HepG2 (cell line): Measurements from ENCODE around the gene NUDT8. TPM values are rescaled to one million over a fixed set of nuclear protein-coding genes. Genes with fewer than 3 reads are reported as not detected.

Experiments
- AKAP8 ChIP-seq: sonication (generic); formaldehyde crosslinking; IDR thresholded peaks from 2 replicates; pipeline ENCODE4 v1.5.1; 2020; ENCODE audit warnings: mild to moderate bottlenecking, missing genetic modification reagents
- CEBPB ChIP-seq: IDR thresholded peaks from 2 replicates; pipeline ENCODE4 v1.6.1; 2011; ENCODE audit warnings: low read depth, low read length, improper control_type of control experiment, borderline replicate concordance
- CREBL2 ChIP-seq: sonication (generic); formaldehyde crosslinking; IDR thresholded peaks from 2 replicates; pipeline ENCODE4 v1.8.1; 2023; ENCODE audit warnings: missing genetic modification reagents, mild to moderate bottlenecking, borderline replicate concordance
- ELF4 ChIP-seq: sonication (generic); formaldehyde crosslinking; IDR thresholded peaks from 2 replicates; pipeline ENCODE4 v1.5.0; 2020; ENCODE audit warnings: missing genetic modification reagents, mild to moderate bottlenecking, moderate library complexity, borderline replicate concordance
- HDAC1 ChIP-seq: sonication (generic); formaldehyde crosslinking; IDR thresholded peaks from 2 replicates; pipeline ENCODE4 v1.5.1; 2020; ENCODE audit warnings: mild to moderate bottlenecking, missing genetic modification reagents
- HDAC2 ChIP-seq: sonication (generic); formaldehyde crosslinking; IDR thresholded peaks from 2 replicates; pipeline ENCODE4 v1.4.0; 2020; ENCODE audit warnings: missing genetic modification reagents
- JARID2 ChIP-seq: sonication (generic); formaldehyde crosslinking; IDR thresholded peaks from 2 replicates; pipeline ENCODE4 v1.8.1; 2023; ENCODE audit warnings: missing genetic modification reagents, inconsistent platforms; ENCODE audit not compliant: insufficient replicate concordance
- MYC ChIP-seq: sonication (generic); formaldehyde crosslinking; IDR thresholded peaks from 2 replicates; pipeline ENCODE4 v1.9.0; 2021; ENCODE audit warnings: missing genetic modification reagents, borderline replicate concordance
- NFYB ChIP-seq: sonication (generic); formaldehyde crosslinking; IDR thresholded peaks from 2 replicates; pipeline ENCODE4 v1.4.0; 2020; ENCODE audit warnings: missing genetic modification reagents
- POLR2AphosphoS5 ChIP-seq: IDR thresholded peaks from 2 replicates; pipeline ENCODE4 v1.6.1; 2012; ENCODE audit warnings: low read depth, low read length
- PRPF4 ChIP-seq: fragments of 200-400 bp; formaldehyde crosslinking; IDR thresholded peaks from 2 replicates; pipeline ENCODE4 v1.6.1; 2016; ENCODE audit warnings: low read length, low read depth; ENCODE audit not compliant: poor library complexity, severe bottlenecking
- RXRA ChIP-seq: sonication (generic); formaldehyde crosslinking; IDR thresholded peaks from 2 replicates; pipeline ENCODE4 v1.5.1; 2020; ENCODE audit warnings: missing genetic modification reagents
- SP5 ChIP-seq: IDR thresholded peaks from 2 replicates; pipeline ENCODE4 v1.6.1; 2016; ENCODE audit warnings: low read depth, borderline replicate concordance
- ZBTB20 ChIP-seq: sonication (generic); formaldehyde crosslinking; IDR thresholded peaks from 2 replicates; pipeline ENCODE4 v1.8.1; 2023; ENCODE audit warnings: missing genetic modification reagents, low read depth, mild to moderate bottlenecking, borderline replicate concordance
- ZBTB38 ChIP-seq: sonication (generic); formaldehyde crosslinking; IDR thresholded peaks from 2 replicates; pipeline ENCODE4 v1.5.1; 2020; ENCODE audit warnings: mild to moderate bottlenecking, missing genetic modification reagents
- ZNF737 ChIP-seq: sonication (generic); formaldehyde crosslinking; IDR thresholded peaks from 2 replicates; pipeline ENCODE4 v1.5.0; 2020; ENCODE audit warnings: missing genetic modification reagents, mild to moderate bottlenecking, borderline replicate concordance
- ZNF766 ChIP-seq: sonication (generic); formaldehyde crosslinking; IDR thresholded peaks from 2 replicates; pipeline ENCODE4 v1.5.0; 2020; ENCODE audit warnings: missing genetic modification reagents, borderline replicate concordance
- ZNF780A ChIP-seq: sonication (generic); formaldehyde crosslinking; IDR thresholded peaks from 2 replicates; pipeline ENCODE4 v1.8.0; 2022; ENCODE audit warnings: mild to moderate bottlenecking, missing genetic modification reagents, moderate library complexity
- ZSCAN21 ChIP-seq: sonication (generic); formaldehyde crosslinking; IDR thresholded peaks from 2 replicates; pipeline ENCODE4 v1.8.0; 2022; ENCODE audit warnings: mild to moderate bottlenecking, missing genetic modification reagents, moderate library complexity, borderline replicate concordance
- polyA plus RNA-seq, 8 experiments: library from polyadenylated mRNA; depleted of rRNA in 3 of 8; stranded (reverse) in 7 of 8; unstranded in 1 of 8; fragments of >200 nt; fragmentation: Illumina TruSeq in 4 of 8; extraction: Trizol in 4 of 8; gene quantifications; 2 replicates each; pipeline versions ENCODE4 v1.2.1 to v1.2.3, GENCODE V29; 2011 to 2016; ENCODE audit warnings: low read depth in 4 of 8, missing spikeins in 1 of 8, mixed read lengths in 1 of 8; ENCODE audit not compliant: insufficient read depth in 1 of 8
- total RNA-seq, 5 experiments: library from RNA; depleted of rRNA; stranded (reverse); fragments of >200 nt; fragmentation: Illumina TruSeq; extraction: Trizol; gene quantifications; 2 replicates each; pipeline ENCODE4 v1.2.3, GENCODE V29; 2016; ENCODE audit warnings: low read depth in 1 of 5
- TF ChIP-seq, protein P1 (sequence below): sonication (generic); formaldehyde crosslinking; IDR thresholded peaks from 2 replicates; pipeline ENCODE4 v1.8.0; 2022; ENCODE audit warnings: low read depth, missing genetic modification reagents
- TF ChIP-seq, protein P2 (sequence below): sonication (generic); formaldehyde crosslinking; IDR thresholded peaks from 2 replicates; pipeline ENCODE4 v1.4.0; 2020; ENCODE audit warnings: mild to moderate bottlenecking, missing genetic modification reagents
- TF ChIP-seq, protein P3 (sequence below): sonication (generic); formaldehyde crosslinking; conservative IDR thresholded peaks from 2 replicates; pipeline ENCODE4 v1.8.0; 2022; ENCODE audit warnings: mild to moderate bottlenecking, moderate library complexity, missing genetic modification reagents
- TF ChIP-seq, protein P4 (sequence below): sonication (generic); formaldehyde crosslinking; IDR thresholded peaks from 2 replicates; pipeline ENCODE4 v1.5.1; 2020; ENCODE audit warnings: mild to moderate bottlenecking, moderate library complexity, missing genetic modification reagents

NUDT8 gene
- total and polyA plus RNA-seq, 2 of the 13 experiments (the other 11 are each of a cell fraction or from before 2014, with no cell fraction given), result 6.7 to 25.8 TPM

DNA sequence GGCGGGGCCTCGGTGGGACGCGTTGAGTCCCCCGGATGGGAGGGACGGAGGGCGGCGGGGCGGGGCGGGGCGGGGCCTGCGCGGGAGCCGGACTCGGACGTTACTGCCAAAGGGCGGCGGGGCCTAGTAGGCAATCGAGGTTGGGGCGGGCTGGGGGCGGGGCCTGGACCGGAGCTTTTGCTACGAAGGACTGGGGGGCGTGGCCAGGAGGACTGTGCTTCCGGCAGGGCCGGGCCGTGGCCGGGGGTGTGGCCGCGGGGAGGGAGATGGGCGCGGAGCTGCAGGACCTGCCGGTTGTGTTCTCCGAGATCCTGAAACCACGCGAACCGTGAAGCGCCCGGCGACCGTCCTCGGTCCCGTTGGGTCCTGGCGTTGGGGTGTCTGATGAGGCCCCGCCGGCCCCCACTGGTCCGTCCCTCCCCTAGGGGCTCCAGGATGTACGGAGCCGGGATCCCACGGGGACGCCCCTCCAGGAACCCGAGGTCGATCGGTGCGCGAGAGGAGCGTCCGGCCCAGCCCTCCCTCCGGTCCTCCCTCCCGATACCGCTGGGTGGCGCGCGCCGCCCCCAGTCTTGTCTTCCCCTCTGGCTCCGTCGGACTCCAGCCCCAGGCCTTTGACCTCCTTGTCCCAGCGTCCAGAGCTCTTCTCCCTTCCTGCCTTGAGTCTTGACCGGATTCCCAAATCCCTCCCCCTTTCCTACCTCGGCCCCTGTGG is 648 bp upstream of the NUDT8 start (continued):
- TF ChIP-seq PRPF4, result no peak
- TF ChIP-seq HDAC2 (CRISPR knock-in tag), result peak; percentile 63; the same call in 1 of the 2 replicates
- peak; percentile 85 for TF ChIP-seq RXRA (CRISPR knock-in tag)
- peak; percentile 76; the same call in 1 of the 2 replicates for TF ChIP-seq AKAP8 (CRISPR knock-in tag)
- TF ChIP-seq ZSCAN21 (CRISPR knock-in tag), result no peak
- no peak for TF ChIP-seq ZNF737
- TF ChIP-seq, protein P1, sequence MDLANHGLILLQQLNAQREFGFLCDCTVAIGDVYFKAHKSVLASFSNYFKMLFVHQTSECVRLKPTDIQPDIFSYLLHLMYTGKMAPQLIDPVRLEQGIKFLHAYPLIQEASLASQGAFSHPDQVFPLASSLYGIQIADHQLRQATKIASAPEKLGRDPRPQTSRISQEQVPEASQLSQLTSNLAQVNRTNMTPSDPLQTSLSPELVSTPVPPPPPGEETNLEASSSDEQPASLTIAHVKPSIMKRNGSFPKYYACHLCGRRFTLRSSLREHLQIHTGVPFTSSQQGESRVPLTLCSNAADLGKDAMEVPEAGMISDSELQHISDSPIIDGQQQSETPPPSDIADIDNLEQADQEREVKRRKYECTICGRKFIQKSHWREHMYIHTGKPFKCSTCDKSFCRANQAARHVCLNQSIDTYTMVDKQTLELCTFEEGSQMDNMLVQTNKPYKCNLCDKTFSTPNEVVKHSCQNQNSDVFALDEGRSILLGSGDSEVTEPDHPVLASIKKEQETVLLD (CRISPR knock-in tag), result peak; percentile 45; the same call in 1 of the 2 replicates
- no peak for TF ChIP-seq CREBL2 (CRISPR knock-in tag)
- no peak for TF ChIP-seq ZBTB38 (CRISPR knock-in tag)
- TF ChIP-seq, protein P2, sequence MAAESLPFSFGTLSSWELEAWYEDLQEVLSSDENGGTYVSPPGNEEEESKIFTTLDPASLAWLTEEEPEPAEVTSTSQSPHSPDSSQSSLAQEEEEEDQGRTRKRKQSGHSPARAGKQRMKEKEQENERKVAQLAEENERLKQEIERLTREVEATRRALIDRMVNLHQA (CRISPR knock-in tag), result no peak
- TF ChIP-seq ZNF766 (CRISPR knock-in tag), result no peak
- TF ChIP-seq, protein P3, sequence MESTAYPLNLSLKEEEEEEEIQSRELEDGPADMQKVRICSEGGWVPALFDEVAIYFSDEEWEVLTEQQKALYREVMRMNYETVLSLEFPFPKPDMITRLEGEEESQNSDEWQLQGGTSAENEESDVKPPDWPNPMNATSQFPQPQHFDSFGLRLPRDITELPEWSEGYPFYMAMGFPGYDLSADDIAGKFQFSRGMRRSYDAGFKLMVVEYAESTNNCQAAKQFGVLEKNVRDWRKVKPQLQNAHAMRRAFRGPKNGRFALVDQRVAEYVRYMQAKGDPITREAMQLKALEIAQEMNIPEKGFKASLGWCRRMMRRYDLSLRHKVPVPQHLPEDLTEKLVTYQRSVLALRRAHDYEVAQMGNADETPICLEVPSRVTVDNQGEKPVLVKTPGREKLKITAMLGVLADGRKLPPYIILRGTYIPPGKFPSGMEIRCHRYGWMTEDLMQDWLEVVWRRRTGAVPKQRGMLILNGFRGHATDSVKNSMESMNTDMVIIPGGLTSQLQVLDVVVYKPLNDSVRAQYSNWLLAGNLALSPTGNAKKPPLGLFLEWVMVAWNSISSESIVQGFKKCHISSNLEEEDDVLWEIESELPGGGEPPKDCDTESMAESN (CRISPR knock-in tag), result 0 out of 2 replicates have a peak, but pooled peaks have one; percentile 34
- no peak for TF ChIP-seq CEBPB
- TF ChIP-seq, protein P4, sequence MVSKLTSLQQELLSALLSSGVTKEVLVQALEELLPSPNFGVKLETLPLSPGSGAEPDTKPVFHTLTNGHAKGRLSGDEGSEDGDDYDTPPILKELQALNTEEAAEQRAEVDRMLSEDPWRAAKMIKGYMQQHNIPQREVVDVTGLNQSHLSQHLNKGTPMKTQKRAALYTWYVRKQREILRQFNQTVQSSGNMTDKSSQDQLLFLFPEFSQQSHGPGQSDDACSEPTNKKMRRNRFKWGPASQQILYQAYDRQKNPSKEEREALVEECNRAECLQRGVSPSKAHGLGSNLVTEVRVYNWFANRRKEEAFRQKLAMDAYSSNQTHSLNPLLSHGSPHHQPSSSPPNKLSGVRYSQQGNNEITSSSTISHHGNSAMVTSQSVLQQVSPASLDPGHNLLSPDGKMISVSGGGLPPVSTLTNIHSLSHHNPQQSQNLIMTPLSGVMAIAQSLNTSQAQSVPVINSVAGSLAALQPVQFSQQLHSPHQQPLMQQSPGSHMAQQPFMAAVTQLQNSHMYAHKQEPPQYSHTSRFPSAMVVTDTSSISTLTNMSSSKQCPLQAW (CRISPR knock-in tag), result no peak
- peak; percentile 69 for TF ChIP-seq POLR2AphosphoS5
- TF ChIP-seq JARID2 (CRISPR knock-in tag), result no peak
- TF ChIP-seq ZBTB20 (CRISPR knock-in tag), result peak; percentile 76; the same call in 1 of the 2 replicates
- TF ChIP-seq ZNF780A (CRISPR knock-in tag), result no peak
- TF ChIP-seq NFYB (CRISPR knock-in tag), result no peak
- TF ChIP-seq SP5 (CRISPR knock-in tag), result peak; percentile 24; the same call in 1 of the 2 replicates
- no peak for TF ChIP-seq ELF4 (CRISPR knock-in tag)
- peak; percentile 58; the same call in 1 of the 2 replicates for TF ChIP-seq MYC (CRISPR knock-in tag)
- no peak; the same call in 1 of the 2 replicates for TF ChIP-seq HDAC1
